GM23248 (cell line): ENCODE data around the gene HEPHL1.

Experiments used
- EZH2 ChIP-seq: fragments of 200-600 bp; sonication (generic); IDR thresholded peaks from 2 replicates; pipeline ENCODE4 v1.6.1; 2018; ENCODE audit warnings: antibody characterized with exemption, mild to moderate bottlenecking; ENCODE audit not compliant: insufficient read depth, poor library complexity, severe bottlenecking
- EZH2phosphoT487 ChIP-seq: fragments of 200-600 bp; sonication (generic); IDR thresholded peaks from 2 replicates; pipeline ENCODE4 v1.6.1; 2018; ENCODE audit warnings: antibody characterized with exemption, moderate library complexity, mild to moderate bottlenecking, low read depth; ENCODE audit not compliant: insufficient read depth

- TF ChIP-seq EZH2 (no peak), EZH2phosphoT487 (no peak)
These were observed 120.6 kb downstream of the HEPHL1 start for GRCh38 chr11:94141511-94142307.
